Mesendoderm (in vitro differentiated cells): Measurements from ENCODE around the gene TCEANC2.
A peak's percentile ranks its signal among the peaks of the same experiment; 100 is the strongest.

ENCODE experiments used
- DNase-seq: peaks from one replicate; pipeline ENCODE4 v3.0.0; 2013
- H2AK5ac ChIP-seq: 2 replicates; pipeline ENCODE4 v1.6.1; 2013; ENCODE audit warnings: low read length, inconsistent platforms
- H2BK120ac ChIP-seq: 2 replicates; pipeline ENCODE4 v1.6.1; 2013; ENCODE audit warnings: low read depth, mild to moderate bottlenecking, low read length, moderate library complexity, mixed read lengths
- H2BK15ac ChIP-seq: replicated peaks from 2 replicates; pipeline ENCODE4 v1.6.1; 2013; ENCODE audit warnings: low read depth, mild to moderate bottlenecking, moderate library complexity
- H2BK5ac ChIP-seq: 2 replicates; pipeline ENCODE4 v1.6.1; 2013; ENCODE audit warnings: low read length, inconsistent platforms
- H3K18ac ChIP-seq: 2 replicates; pipeline ENCODE4 v1.6.1; 2013; ENCODE audit warnings: mild to moderate bottlenecking, low read length, mixed read lengths
- H3K23ac ChIP-seq: one replicate; pipeline ENCODE4 v1.6.1; 2013; ENCODE audit warnings: low read length
- H3K27ac ChIP-seq: 2 replicates; pipeline ENCODE4 v1.5.1; 2013; ENCODE audit warnings: low read depth, mild to moderate bottlenecking, inconsistent platforms, low read length, moderate library complexity
- H3K27me3 ChIP-seq: 2 replicates; pipeline ENCODE4 v1.6.1; 2013; ENCODE audit warnings: low read length, control low read depth, mild to moderate bottlenecking, inconsistent platforms; ENCODE audit not compliant: insufficient read depth, poor library complexity
- H3K36me3 ChIP-seq: 2 replicates; pipeline ENCODE4 v1.6.1; 2013; ENCODE audit warnings: low read length, inconsistent platforms; ENCODE audit not compliant: control insufficient read depth, insufficient read depth
- H3K4ac ChIP-seq: one replicate; pipeline ENCODE4 v1.6.1; 2013; ENCODE audit warnings: low read depth, mild to moderate bottlenecking, low read length, moderate library complexity
- H3K4me1 ChIP-seq: 2 replicates; pipeline ENCODE4 v1.6.1; 2013; ENCODE audit warnings: low read depth, low read length, inconsistent platforms; ENCODE audit not compliant: control insufficient read depth
- H3K4me2 ChIP-seq: 2 replicates; pipeline ENCODE4 v1.6.1; 2013; ENCODE audit warnings: low read length
- H3K4me3 ChIP-seq: 2 replicates; pipeline ENCODE4 v1.5.1; 2013; ENCODE audit warnings: mild to moderate bottlenecking, low read length
- H3K56ac ChIP-seq: one replicate; pipeline ENCODE4 v1.6.1; 2013; ENCODE audit warnings: low read length
- H3K79me1 ChIP-seq: 2 replicates; pipeline ENCODE4 v1.6.1; 2013; ENCODE audit warnings: low read length, inconsistent platforms
- H3K79me2 ChIP-seq: 2 replicates; pipeline ENCODE4 v1.6.1; 2013; ENCODE audit warnings: mild to moderate bottlenecking, low read length; ENCODE audit not compliant: control insufficient read depth, insufficient read depth
- H3K9ac ChIP-seq: 2 replicates; pipeline ENCODE4 v1.6.1; 2013; ENCODE audit warnings: low read length, inconsistent platforms
- H4K5ac ChIP-seq: one replicate; pipeline ENCODE4 v1.6.1; 2013; ENCODE audit warnings: low read length
- H4K8ac ChIP-seq: one replicate; pipeline ENCODE4 v1.6.1; 2013; ENCODE audit warnings: low read depth, mild to moderate bottlenecking, control low read depth, low read length, moderate library complexity
- WGBS: extraction: QIAGEN DNeasy Blood & Tissue Kit; methylation state at CpG from one replicate; pipeline ENCODE4 v1.1.7; 2013; ENCODE audit warnings: low lambda C conversion rate, missing lambda C conversion rate; ENCODE audit not compliant: insufficient coverage; ENCODE audit errors: extremely low coverage; 5-methylcytosine and 5-hydroxymethylcytosine counted together

Gene TCEANC2

DNA sequence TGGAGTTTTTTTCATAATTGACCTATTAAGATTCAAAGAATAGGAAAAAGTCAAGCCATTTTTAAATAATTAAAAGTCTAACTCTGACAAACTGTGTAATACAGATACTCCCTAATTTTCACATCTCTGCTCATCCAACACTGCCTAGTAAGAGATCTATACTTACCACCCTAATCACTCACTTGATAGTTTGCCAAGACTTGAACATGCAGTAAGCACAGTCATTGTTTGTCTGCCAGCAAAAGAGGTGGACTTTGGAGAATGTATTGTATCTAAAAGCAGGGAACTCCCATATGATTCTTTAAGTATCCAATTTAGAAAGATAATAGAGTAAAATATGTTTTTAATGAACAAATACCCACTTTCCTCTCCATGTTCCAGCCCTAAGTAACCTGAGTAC is 15.9 kb upstream of the TCEANC2 start:
- Histone ChIP-seq H2AK5ac (no peak overlapping the region), H3K4me2 (no peak overlapping the region), H3K4me1 (no peaks in the 10 kb centered on the region), H3K18ac (no peak overlapping the region), H3K4me3 (no peak overlapping the region), H3K79me1 (no peaks in the 10 kb centered on the region), H3K27me3 (no peaks in the 10 kb centered on the region), H3K9ac (no peak overlapping the region), H3K79me2 (no peaks in the 10 kb centered on the region), H2BK5ac (no peak overlapping the region), H4K8ac (no peak overlapping the region), H4K5ac (no peak overlapping the region), H3K56ac (no peak overlapping the region), H3K27ac (no peak overlapping the region), H3K23ac (no peak overlapping the region), H2BK120ac (no peak overlapping the region), H3K36me3 (no peaks in the 10 kb centered on the region), H2BK15ac (no peak overlapping the region), H3K4ac (no peak overlapping the region)
- DNase-seq = no peak

DNA sequence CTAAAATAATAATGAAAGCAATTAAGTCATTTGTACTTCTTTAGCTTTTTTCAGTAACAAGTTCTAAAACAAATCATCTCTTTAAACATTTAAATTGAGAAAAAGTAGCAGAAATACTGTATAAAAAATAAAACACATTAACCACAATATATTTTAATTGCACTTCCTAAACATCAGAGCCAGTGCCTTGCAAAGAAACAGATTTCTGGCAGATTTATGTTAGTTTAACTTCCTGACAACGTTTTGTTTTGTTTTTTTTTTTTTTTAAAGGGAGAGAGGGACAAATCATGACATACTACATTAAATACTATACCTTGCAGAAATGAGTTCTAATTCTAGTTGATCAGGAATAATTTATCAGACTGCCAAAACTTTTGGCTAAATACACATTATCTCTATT is 11.6 kb upstream of the TCEANC2 start:
- Histone ChIP-seq H4K8ac (no peak overlapping the region), H3K18ac (no peak overlapping the region), H3K79me2 (no peaks in the 10 kb centered on the region), H3K27me3 (no peaks in the 10 kb centered on the region), H2AK5ac (no peak overlapping the region), H4K5ac (no peak overlapping the region), H3K23ac (no peak overlapping the region), H3K4me3 (no peak overlapping the region), H3K56ac (no peak overlapping the region), H3K4me1 (no peaks in the 10 kb centered on the region), H3K27ac (no peak overlapping the region), H2BK15ac (no peak overlapping the region), H3K36me3 (no peaks in the 10 kb centered on the region), H2BK120ac (no peak overlapping the region), H2BK5ac (no peak overlapping the region), H3K79me1 (no peaks in the 10 kb centered on the region), H3K4me2 (no peak overlapping the region), H3K9ac (no peak overlapping the region), H3K4ac (no peak overlapping the region)
- DNase-seq = no peak
- WGBS = no CpG with 5 or more reads among the region's 1 CpG

DNA sequence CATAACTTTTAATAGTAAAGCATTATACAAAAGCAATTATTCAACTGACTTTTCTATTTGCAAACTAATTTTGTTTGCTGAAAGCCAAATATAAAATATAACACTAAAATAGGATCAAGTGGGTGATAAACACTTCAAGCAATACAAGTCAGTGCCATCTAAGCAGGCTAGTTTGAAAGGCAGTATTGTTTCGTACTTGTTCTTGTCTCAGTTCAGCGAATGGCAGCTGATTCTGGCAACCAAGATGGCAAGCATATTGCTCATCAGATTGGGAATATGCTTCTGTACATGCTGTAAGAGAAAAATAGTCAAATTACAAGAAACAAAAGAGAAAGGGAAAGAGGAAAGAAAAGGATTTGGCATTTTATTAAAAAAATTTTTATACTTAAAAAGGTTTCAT is 7.9 kb upstream of the TCEANC2 start:
- no peaks in the 10 kb centered on the region for H3K36me3 ChIP-seq
- no peak overlapping the region for H3K4me2 ChIP-seq
- no peak overlapping the region for H3K27ac ChIP-seq
- no peak overlapping the region for H2BK120ac ChIP-seq
- H3K4me1 ChIP-seq = no peaks in the 10 kb centered on the region
- no peak overlapping the region for H3K4me3 ChIP-seq
- no peak for DNase-seq
- H3K23ac ChIP-seq = no peak overlapping the region
- H4K8ac ChIP-seq = no peak overlapping the region
- no peak overlapping the region for H2BK15ac ChIP-seq
- H3K79me2 ChIP-seq = no peaks in the 10 kb centered on the region
- no peak overlapping the region for H3K9ac ChIP-seq
- H3K56ac ChIP-seq = no peak overlapping the region
- H3K27me3 ChIP-seq = no peaks in the 10 kb centered on the region
- H4K5ac ChIP-seq = no peak overlapping the region
- H3K18ac ChIP-seq = no peak overlapping the region
- no peak overlapping the region for H2AK5ac ChIP-seq
- H3K79me1 ChIP-seq = no peaks in the 10 kb centered on the region
- no peak overlapping the region for H2BK5ac ChIP-seq
- no peak overlapping the region for H3K4ac ChIP-seq
- no CpG with 5 or more reads among the region's 2 CpGs for WGBS

DNA sequence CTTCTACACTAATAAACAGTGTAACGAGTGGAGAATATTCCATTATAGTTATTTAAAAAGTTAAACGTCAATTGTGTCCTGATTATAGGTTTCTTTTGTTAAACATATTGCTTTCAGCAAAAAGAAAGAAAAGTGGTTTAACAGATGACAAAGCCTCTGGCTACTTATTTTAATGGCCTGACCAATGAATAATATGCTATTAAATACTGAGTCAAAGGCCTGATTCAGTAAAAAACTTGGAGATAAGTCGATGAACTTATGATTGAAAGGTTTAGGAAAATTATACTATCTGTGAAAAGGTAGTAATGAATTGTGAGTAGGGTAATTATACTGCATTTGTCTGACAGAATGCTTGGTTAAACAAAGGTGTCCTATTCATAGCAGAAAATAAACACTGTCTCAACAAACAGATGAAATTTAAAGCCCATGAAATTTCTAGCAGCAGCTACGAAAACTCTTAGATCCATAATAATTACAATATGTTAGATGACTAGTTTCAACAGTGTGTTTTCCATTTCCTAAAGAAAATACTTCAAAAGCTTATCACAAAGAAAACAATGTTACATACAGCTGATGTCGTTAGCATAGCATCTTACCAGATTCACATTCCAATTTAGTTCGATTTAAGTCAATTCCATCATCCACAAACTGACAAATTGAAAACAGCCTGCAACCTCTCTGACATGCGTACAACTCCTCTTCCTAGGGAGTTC is 6.6 kb upstream of the TCEANC2 start:
- Histone ChIP-seq H3K4me3 (no peak overlapping the region), H3K4me1 (no peaks in the 10 kb centered on the region), H3K27ac (no peak overlapping the region), H3K79me1 (peaks cover 5% of the 10 kb centered on the region), H4K5ac (no peak overlapping the region), H3K79me2 (peaks cover 4% of the 10 kb centered on the region), H3K36me3 (no peaks in the 10 kb centered on the region), H3K27me3 (no peaks in the 10 kb centered on the region), H2AK5ac (no peak overlapping the region), H3K9ac (no peak overlapping the region), H3K56ac (no peak overlapping the region), H3K4me2 (no peak overlapping the region), H3K23ac (no peak overlapping the region), H2BK15ac (no peak overlapping the region), H3K18ac (no peak overlapping the region), H3K4ac (no peak overlapping the region), H2BK5ac (no peak overlapping the region), H2BK120ac (no peak overlapping the region), H4K8ac (no peak overlapping the region)
- DNase-seq = no peak
- WGBS = 100% methylated on average over 1 of the region's 7 CpGs

DNA sequence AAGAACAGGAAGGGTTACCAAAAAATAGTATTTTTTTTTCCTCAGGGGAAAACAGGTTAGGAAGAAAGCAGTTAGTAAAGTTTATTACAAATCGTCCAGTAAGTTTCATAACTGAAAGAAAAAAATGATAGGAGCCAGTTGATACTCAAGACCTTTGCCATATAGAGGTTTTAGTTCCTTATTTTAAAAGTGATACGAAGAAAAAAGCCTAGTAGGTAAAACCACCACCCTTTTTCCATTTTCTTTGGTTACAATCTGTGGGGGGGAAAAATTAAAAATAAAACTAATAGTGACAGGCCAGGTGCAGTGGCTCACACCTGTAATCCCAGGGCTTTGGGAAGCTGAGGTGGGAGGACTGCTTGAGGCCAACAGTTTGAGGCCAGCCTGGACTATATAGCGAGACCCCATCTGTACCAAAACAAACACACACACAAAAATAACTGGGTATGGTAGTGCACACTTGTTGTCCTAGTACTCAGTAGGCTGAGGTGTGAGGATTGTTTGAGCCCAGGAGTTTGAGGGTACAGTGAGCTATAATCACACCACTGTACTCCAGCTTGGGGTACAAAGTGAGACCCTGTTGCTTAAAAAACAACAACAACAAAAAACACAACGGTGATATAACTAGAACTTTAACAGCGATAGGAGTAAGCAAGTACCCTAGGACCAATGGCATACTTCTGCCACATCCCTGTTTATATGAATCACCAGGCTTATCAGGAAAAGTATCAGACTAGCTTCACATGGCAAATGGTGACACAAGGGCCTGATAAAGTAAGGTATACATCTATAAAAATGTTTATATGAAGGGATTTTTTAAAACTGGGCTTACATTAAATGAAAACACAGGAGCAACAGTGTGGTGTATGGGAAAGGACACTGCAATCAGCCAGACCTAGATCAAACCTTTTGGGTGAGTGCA is 5.8 kb upstream of the TCEANC2 start:
- Histone ChIP-seq H2AK5ac (no peak overlapping the region), H3K23ac (no peak overlapping the region), H3K27me3 (no peaks in the 10 kb centered on the region), H2BK120ac (no peak overlapping the region), H3K4ac (no peak overlapping the region), H3K27ac (no peak overlapping the region), H3K4me2 (no peak overlapping the region), H3K36me3 (no peaks in the 10 kb centered on the region), H3K4me1 (no peaks in the 10 kb centered on the region), H3K18ac (no peak overlapping the region), H3K79me2 (peaks cover 6% of the 10 kb centered on the region), H3K56ac (no peak overlapping the region), H3K9ac (no peak overlapping the region), H2BK5ac (no peak overlapping the region), H3K79me1 (peaks cover 7% of the 10 kb centered on the region), H2BK15ac (no peak overlapping the region), H4K8ac (no peak overlapping the region), H3K4me3 (no peak overlapping the region), H4K5ac (no peak overlapping the region)
- DNase-seq = peak; percentile 7
- WGBS = no CpG with 5 or more reads among the region's 5 CpGs
